K562 (cell line): ENCODE measurements around the gene SLC43A2. TPM values are rescaled to one million over a fixed set of nuclear protein-coding genes. Genes with fewer than 3 reads are reported as not detected.

Experiments used
- ATAC-seq: fragments of 200-7000 bp; cut with Tn5 transposase; 3 replicates; pipeline ENCODE4 v1.9.1; 2020; ENCODE audit warnings: moderate library complexity
- BruUV-seq: library from RNA; stranded (reverse); fragments of 400-500 nt; replicated peaks from 2 replicates; lab custom pipeline; 2021; lab: Mats Ljungman, UMichigan
- CTCF ChIA-PET: fragments of 300-600 bp; formaldehyde crosslinking; extraction: SDS; loops from one replicate; lab custom pipeline; 2021; ENCODE audit warnings: low intra/inter-chr PET ratio; lab: Yijun Ruan, JAX
- POLR2A ChIA-PET: fragments of 300-600, 350-650 bp; sonication (Branson Sonifier 250); formaldehyde crosslinking; extraction: SDS; loops from one replicate; lab custom pipeline; 2021; ENCODE audit warnings: antibody characterized with exemption, inconsistent platforms; lab: Yijun Ruan, JAX
- DNase-seq, 4 experiments: peaks; one replicate each; pipeline versions ENCODE4 v3.0.0 to v3.0.0-alpha.2; 2011 to 2018; ENCODE audit warnings: low spot score in 3 of 4, mixed read lengths in 3 of 4; ENCODE audit errors: extremely low read depth in 1 of 4
- FAIRE-seq: peaks from 2 replicates; lab custom pipeline; 2011; peaks lifted over from hg19 to GRCh38; lab: Jason Lieb, UNC
- H2AFZ ChIP-seq: 2 replicates; pipeline ENCODE4 v1.6.0; 2011; ENCODE audit warnings: low read depth, low read length, control low read depth, inconsistent platforms
- H3K27ac ChIP-seq: fragments of 200-600 bp; 3 replicates; pipeline ENCODE4 v1.8.0; 2011; ENCODE audit warnings: low read depth, mild to moderate bottlenecking, control low read depth, inconsistent platforms, low read length, moderate library complexity, mixed read lengths; ENCODE audit errors: extremely low read depth
- H3K27me3 ChIP-seq, 2 experiments: fragments of 300-600 bp in 1 of 2; 2 replicates in 1 of 2; 3 replicates in 1 of 2; pipeline versions ENCODE4 v1.6.0 to v1.8.0; 2011; ENCODE audit warnings: inconsistent platforms in 2 of 2, low read length in 2 of 2, mild to moderate bottlenecking in 1 of 2, mixed read lengths in 1 of 2, moderate library complexity in 1 of 2; ENCODE audit not compliant: control insufficient read depth in 2 of 2, insufficient read depth in 2 of 2
- H3K36me3 ChIP-seq: fragments of 300-600 bp; 3 replicates; pipeline ENCODE4 v1.8.0; 2011; ENCODE audit warnings: mild to moderate bottlenecking, low read length, inconsistent platforms; ENCODE audit not compliant: control insufficient read depth, insufficient read depth
- H3K4me1 ChIP-seq, 2 experiments: fragments of 200-600 bp in 1 of 2; replicated peaks in 1 of 2; 2 replicates in 1 of 2; 3 replicates in 1 of 2; pipeline versions ENCODE4 v1.5.1 to v1.8.0; 2011; ENCODE audit warnings: inconsistent platforms in 2 of 2, low read length in 2 of 2, mild to moderate bottlenecking in 1 of 2, mixed read lengths in 1 of 2, moderate library complexity in 1 of 2; ENCODE audit not compliant: control insufficient read depth in 2 of 2, insufficient read depth in 2 of 2
- H3K4me2 ChIP-seq: 2 replicates; pipeline ENCODE4 v1.6.1; 2011; ENCODE audit warnings: low read length, control low read depth, inconsistent platforms, mixed read lengths; ENCODE audit not compliant: insufficient read depth
- H3K4me3 ChIP-seq: fragments of 200-600 bp; sonication (generic), shearing (Covaris generic); 2 replicates; pipeline ENCODE4 v1.5.1; 2016; ENCODE audit warnings: control low read depth, inconsistent platforms
- H3K79me2 ChIP-seq: fragments of 200-600 bp; 3 replicates; pipeline ENCODE4 v1.8.0; 2011; ENCODE audit warnings: low read length, inconsistent platforms; ENCODE audit not compliant: control insufficient read depth, insufficient read depth
- H3K9ac ChIP-seq, 2 experiments: 2 replicates each; pipeline versions ENCODE4 v1.6.0 to v1.6.1; 2011; ENCODE audit warnings: low read depth in 2 of 2, low read length in 2 of 2, control low read depth in 1 of 2, inconsistent platforms in 1 of 2, mild to moderate bottlenecking in 1 of 2, mixed read lengths in 1 of 2; ENCODE audit not compliant: insufficient read depth in 1 of 2
- H3K9me1 ChIP-seq: one replicate; pipeline ENCODE4 v1.6.0; 2011; ENCODE audit warnings: inconsistent platforms, mild to moderate bottlenecking, low read length, moderate library complexity; ENCODE audit not compliant: control insufficient read depth, insufficient read depth
- H3K9me3 ChIP-seq: replicated peaks from 2 replicates; pipeline ENCODE4 v1.5.1; 2011; ENCODE audit warnings: low read depth, low read length, inconsistent platforms; ENCODE audit not compliant: control insufficient read depth, insufficient read depth
- H4K20me1 ChIP-seq: replicated peaks from 2 replicates; pipeline ENCODE4 v1.6.1; 2011; ENCODE audit warnings: low read length, inconsistent platforms, mixed read lengths; ENCODE audit not compliant: control insufficient read depth, insufficient read depth
- CCAR2 ChIP-seq: fragments of 200-400 bp; formaldehyde crosslinking; IDR thresholded peaks from 2 replicates; pipeline ENCODE4 v1.6.1; 2017; ENCODE audit warnings: mild to moderate bottlenecking, low read depth, low read length
- NCOR1 ChIP-seq: fragments of 450-650 bp; IDR thresholded peaks from 2 replicates; pipeline ENCODE4 v1.6.1; 2016; ENCODE audit warnings: mild to moderate bottlenecking, moderate library complexity
- NRF1 ChIP-seq, 2 experiments: fragments of 450-650 bp; IDR thresholded peaks in 1 of 2; conservative IDR thresholded peaks in 1 of 2; 2 replicates each; pipeline ENCODE4 v1.6.1; 2014; ENCODE audit warnings: mild to moderate bottlenecking in 2 of 2
- POLR2G ChIP-seq: fragments of 200-400 bp; formaldehyde crosslinking; IDR thresholded peaks from 2 replicates; pipeline ENCODE4 v1.6.1; 2017; ENCODE audit warnings: low read depth, mild to moderate bottlenecking, antibody characterized with exemption, low read length, moderate library complexity
- RBM22 ChIP-seq: fragments of 200-400 bp; formaldehyde crosslinking; IDR thresholded peaks from 2 replicates; pipeline ENCODE4 v1.6.1; 2018; ENCODE audit warnings: low read length, low read depth; ENCODE audit not compliant: poor library complexity, severe bottlenecking
- SRSF9 ChIP-seq: fragments of 200-400 bp; formaldehyde crosslinking; IDR thresholded peaks from 2 replicates; pipeline ENCODE4 v1.6.1; 2017; ENCODE audit warnings: low read depth, low read length, borderline replicate concordance
- ZC3H11A ChIP-seq: IDR thresholded peaks from 2 replicates; pipeline ENCODE4 v1.6.1; 2012; ENCODE audit warnings: low read depth, low read length, improper control_type of control experiment
- ZFP30 ChIP-seq: fragments of 250-450 bp; sonication (Bioruptor Pico); IDR thresholded peaks from 2 replicates; pipeline ENCODE4 v1.8.0; 2022; ENCODE audit warnings: moderate library complexity, mild to moderate bottlenecking, inconsistent platforms, borderline replicate concordance
- ZMIZ1 ChIP-seq, 2 experiments: fragments of 150-350 bp in 1 of 2; IDR thresholded peaks; 2 replicates each; pipeline ENCODE4 v1.6.1; 2012 to 2016; ENCODE audit warnings: low read depth in 2 of 2, low read length in 2 of 2, mild to moderate bottlenecking in 1 of 2, moderate library complexity in 1 of 2
- ZNF280B ChIP-seq: fragments of 250-450 bp; sonication (Bioruptor Pico); IDR thresholded peaks from 2 replicates; pipeline ENCODE4 v1.5.1; 2021; ENCODE audit warnings: mild to moderate bottlenecking
- WGBS: fragments of 100-300 bp; shearing (Covaris generic); methylation state at CpG from one replicate; pipeline ENCODE4 v1.1.6; 2016; ENCODE audit warnings: low coverage, mixed read lengths; ENCODE audit not compliant: insufficient coverage; ENCODE audit errors: missing lambda C conversion rate; 5-methylcytosine and 5-hydroxymethylcytosine counted together
- in situ Hi-C: fragments of 300-500 bp; cut with MboI; formaldehyde crosslinking; loops from 4 replicates; pipeline ENCODE4 v1.15.0; 2018; ENCODE audit warnings: inconsistent platforms, mixed read lengths
- intact Hi-C: fragments of 100-400 bp; cut with micrococcal nuclease; formaldehyde crosslinking; loops from 2 replicates; pipeline ENCODE4 v1.14.2; 2022
- polyA plus RNA-seq, 8 experiments: library from polyadenylated mRNA; depleted of rRNA in 4 of 8; stranded (reverse) in 5 of 8; unstranded in 3 of 8; fragments of >200 nt; fragmentation: Nextera tagmentation in 2 of 8; fragmentation: Illumina TruSeq in 1 of 8; extraction: Ambion mirVana in 2 of 8; extraction: Trizol in 1 of 8; gene quantifications; 2 replicates each; pipeline versions ENCODE4 v1.2.1 to v1.2.3, GENCODE V29; 2011 to 2014; ENCODE audit warnings: inconsistent platforms in 1 of 8, missing spikeins in 1 of 8
- total RNA-seq, 7 experiments: library from RNA; depleted of rRNA in 6 of 7; stranded (reverse); fragments of >200 nt in 6 of 7; fragmentation: Illumina TruSeq in 2 of 7; extraction: Trizol in 2 of 7; gene quantifications; 2 replicates each; pipeline versions ENCODE4 v1.2.1 to v1.2.3, GENCODE V29; 2011 to 2021; ENCODE audit warnings: low replicate concordance in 1 of 7
- TF ChIP-seq, protein P1 (sequence below), 2 experiments: fragments of 450-650 bp in 1 of 2; sonication (generic) in 1 of 2; formaldehyde crosslinking in 1 of 2; IDR thresholded peaks in 1 of 2; conservative IDR thresholded peaks in 1 of 2; 2 replicates each; pipeline versions ENCODE4 v1.6.1 to v1.8.1; 2016 to 2023; ENCODE audit warnings: mild to moderate bottlenecking in 2 of 2, moderate library complexity in 2 of 2, inconsistent platforms in 1 of 2, missing genetic modification reagents in 1 of 2
- TF ChIP-seq, protein P2 (sequence below): sonication (generic); formaldehyde crosslinking; IDR thresholded peaks from 2 replicates; pipeline ENCODE4 v1.4.0; 2020; ENCODE audit warnings: mild to moderate bottlenecking, missing genetic modification reagents

SLC43A2 gene
- total and polyA plus RNA-seq, 9 of the 15 experiments (the other 6 are each of a cell fraction or from before 2014, with no cell fraction given): 0.03 to 10.2 (median 3.6) TPM

GRCh38 chr17:1611715-1612114 lies 16.9 kb downstream of the SLC43A2 start:
- Histone ChIP-seq H3K27me3 (no peaks in the 10 kb centered on the region), H3K9ac (no peak overlapping the region), H3K79me2 (no peaks in the 10 kb centered on the region), H3K4me2 (no peak overlapping the region), H3K27ac (no peak overlapping the region), H4K20me1 (no peaks in the 10 kb centered on the region), H3K9me3 (no peaks in the 10 kb centered on the region), H3K36me3 (no peaks in the 10 kb centered on the region), H3K9me1 (no peaks in the 10 kb centered on the region), H3K4me3 (no peak overlapping the region), H3K4me1 (peaks cover 0 to 6% of the 10 kb centered on the region in 2 experiments; a peak in 2 of 5 replicates), H2AFZ (no peak overlapping the region)
- TF ChIP-seq CCAR2 (no peak), ZMIZ1 (IDR thresholded peaks at IDR 0.05; ENCODE audit: low read depth in 2 of 2, low read length in 2 of 2) (no peak), ZNF280B (no peak), NRF1 (conservative IDR thresholded peaks at IDR 0.05 in 1 of 2, IDR thresholded peaks at IDR 0.05 in 1 of 2) (no peak), SRSF9 (no peak), RBM22 (no peak), ZFP30 (CRISPR knock-in tag) (no peak), NCOR1 (no peak), ZC3H11A (no peak), POLR2G (no peak)
- TF ChIP-seq, protein P1, sequence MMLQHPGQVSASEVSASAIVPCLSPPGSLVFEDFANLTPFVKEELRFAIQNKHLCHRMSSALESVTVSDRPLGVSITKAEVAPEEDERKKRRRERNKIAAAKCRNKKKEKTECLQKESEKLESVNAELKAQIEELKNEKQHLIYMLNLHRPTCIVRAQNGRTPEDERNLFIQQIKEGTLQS (IDR thresholded peaks at IDR 0.05): no peak
- TF ChIP-seq, protein P1 (CRISPR knock-in tag; conservative IDR thresholded peaks at IDR 0.05): no peak
- TF ChIP-seq, protein P2, sequence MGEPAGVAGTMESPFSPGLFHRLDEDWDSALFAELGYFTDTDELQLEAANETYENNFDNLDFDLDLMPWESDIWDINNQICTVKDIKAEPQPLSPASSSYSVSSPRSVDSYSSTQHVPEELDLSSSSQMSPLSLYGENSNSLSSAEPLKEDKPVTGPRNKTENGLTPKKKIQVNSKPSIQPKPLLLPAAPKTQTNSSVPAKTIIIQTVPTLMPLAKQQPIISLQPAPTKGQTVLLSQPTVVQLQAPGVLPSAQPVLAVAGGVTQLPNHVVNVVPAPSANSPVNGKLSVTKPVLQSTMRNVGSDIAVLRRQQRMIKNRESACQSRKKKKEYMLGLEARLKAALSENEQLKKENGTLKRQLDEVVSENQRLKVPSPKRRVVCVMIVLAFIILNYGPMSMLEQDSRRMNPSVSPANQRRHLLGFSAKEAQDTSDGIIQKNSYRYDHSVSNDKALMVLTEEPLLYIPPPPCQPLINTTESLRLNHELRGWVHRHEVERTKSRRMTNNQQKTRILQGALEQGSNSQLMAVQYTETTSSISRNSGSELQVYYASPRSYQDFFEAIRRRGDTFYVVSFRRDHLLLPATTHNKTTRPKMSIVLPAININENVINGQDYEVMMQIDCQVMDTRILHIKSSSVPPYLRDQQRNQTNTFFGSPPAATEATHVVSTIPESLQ (CRISPR knock-in tag): no peak
- DNase-seq (no peak), ATAC-seq (no peak), FAIRE-seq (no peak)
- BruUV-seq: no TSS peak
- ChIA-PET POLR2A (interaction anchor here (0.6 to 1.5 kb wide), 2 partner anchors 13 to 38 kb away, joined by 3 to 6 read pairs; no protein-coding TSS in a partner anchor), CTCF (no interaction called here)
- in situ Hi-C loops (no loop called here), intact Hi-C loops (no loop called here)
- 94% methylated on average over 9 of the region's 10 CpGs for WGBS
